ENCODE data around the gene LBP. TPM values are rescaled to one million over a fixed set of nuclear protein-coding genes. Genes with fewer than 3 reads are reported as not detected.

LBP gene
- total and polyA plus RNA-seq, 2 donors (not counting 3 experiments of a cell fraction or from before 2014, with no cell fraction given): 0.03 TPM; not detected in 1

DNA sequence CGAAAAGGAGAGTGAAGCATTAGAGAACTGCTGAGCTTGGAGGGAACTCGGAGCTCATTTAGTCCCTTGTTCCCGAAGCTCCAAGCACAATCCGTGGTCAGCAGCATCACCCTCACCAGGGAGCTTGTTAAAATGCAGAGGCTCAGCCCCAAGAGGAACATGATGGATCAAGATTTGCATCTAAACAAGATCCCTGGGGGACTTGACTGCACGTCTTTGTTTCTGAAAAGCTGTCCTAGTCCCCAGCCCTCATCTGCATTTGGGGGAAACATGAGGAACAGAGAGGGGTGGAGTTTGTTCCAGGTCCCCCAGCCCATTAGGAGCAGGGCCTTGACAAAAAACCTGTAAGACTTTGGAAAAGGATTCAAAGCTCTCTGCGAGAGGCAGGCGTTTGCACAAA lies 4.1 kb upstream of the LBP start:
- no peaks in the 10 kb centered on the region for H3K9me3 ChIP-seq (replicated peaks; ENCODE audit: control insufficient read depth, insufficient read depth, low read length)
- no peaks in the 10 kb centered on the region for H3K4me1 ChIP-seq (ENCODE audit: control insufficient read depth, extremely low read depth, insufficient read depth, low read length)
- no peak overlapping the region for H3K4me3 ChIP-seq (replicated peaks in 1 of 3; ENCODE audit: insufficient read depth in 1 of 3, low read depth in 1 of 3, low read length in 3 of 3)
- BruUV-seq (replicated peaks): no TSS peak
- no peak overlapping the region for H3K9ac ChIP-seq (replicated peaks; ENCODE audit: extremely low read depth, insufficient read depth, low read length)
- no peaks in the 10 kb centered on the region for H3K36me3 ChIP-seq (ENCODE audit: control insufficient read depth in 2 of 2, extremely low read depth in 1 of 2, insufficient read depth in 2 of 2, low read length in 2 of 2)
- CTCF ChIA-PET: interaction anchor here (1.1 to 1.3 kb wide), 2 partner anchors 20 to 66 kb away, joined by 5 to 7 read pairs; no protein-coding TSS in a partner anchor
- POLR2A ChIA-PET: no interaction called here
- dilution Hi-C loops (cut with MboI; ENCODE audit: extremely low pct_ligation_motif_present, low sequenced_read_pairs): no loop called here
- no peaks in the 10 kb centered on the region for H3K9me1 ChIP-seq (replicated peaks; ENCODE audit: control insufficient read depth, extremely low read depth, insufficient read depth, low read length)
- no peaks in the 10 kb centered on the region for H3K79me2 ChIP-seq (ENCODE audit: control insufficient read depth, insufficient read depth, low read length)
- H3K4me2 ChIP-seq (ENCODE audit: insufficient read depth, low read length): no peak overlapping the region
- intact Hi-C loops (cut with micrococcal nuclease): no loop called here
- DNase-seq (ENCODE audit: low read depth, low spot score): no peak
- H3K27me3 ChIP-seq (ENCODE audit: control insufficient read depth in 2 of 2, insufficient read depth in 2 of 2, low read length in 2 of 2): peaks cover 0 to 3% of the 10 kb centered on the region in 2 experiments
- no peaks in the 10 kb centered on the region for H4K20me1 ChIP-seq (replicated peaks; ENCODE audit: control insufficient read depth, extremely low read depth, insufficient read depth, low read length)
- H3K27ac ChIP-seq (ENCODE audit: insufficient read depth, low read depth, low read length): no peak overlapping the region
- TF ChIP-seq MYC (IDR thresholded peaks at IDR 0.05; ENCODE audit: low read depth, low read length): no peak
- TF ChIP-seq POLR2A (IDR thresholded peaks at IDR 0.05; ENCODE audit: low read depth, low read length): no peak
- TF ChIP-seq, protein P1, sequence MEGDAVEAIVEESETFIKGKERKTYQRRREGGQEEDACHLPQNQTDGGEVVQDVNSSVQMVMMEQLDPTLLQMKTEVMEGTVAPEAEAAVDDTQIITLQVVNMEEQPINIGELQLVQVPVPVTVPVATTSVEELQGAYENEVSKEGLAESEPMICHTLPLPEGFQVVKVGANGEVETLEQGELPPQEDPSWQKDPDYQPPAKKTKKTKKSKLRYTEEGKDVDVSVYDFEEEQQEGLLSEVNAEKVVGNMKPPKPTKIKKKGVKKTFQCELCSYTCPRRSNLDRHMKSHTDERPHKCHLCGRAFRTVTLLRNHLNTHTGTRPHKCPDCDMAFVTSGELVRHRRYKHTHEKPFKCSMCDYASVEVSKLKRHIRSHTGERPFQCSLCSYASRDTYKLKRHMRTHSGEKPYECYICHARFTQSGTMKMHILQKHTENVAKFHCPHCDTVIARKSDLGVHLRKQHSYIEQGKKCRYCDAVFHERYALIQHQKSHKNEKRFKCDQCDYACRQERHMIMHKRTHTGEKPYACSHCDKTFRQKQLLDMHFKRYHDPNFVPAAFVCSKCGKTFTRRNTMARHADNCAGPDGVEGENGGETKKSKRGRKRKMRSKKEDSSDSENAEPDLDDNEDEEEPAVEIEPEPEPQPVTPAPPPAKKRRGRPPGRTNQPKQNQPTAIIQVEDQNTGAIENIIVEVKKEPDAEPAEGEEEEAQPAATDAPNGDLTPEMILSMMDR (IDR thresholded peaks at IDR 0.05; ENCODE audit: extremely low read depth in 1 of 2, insufficient read depth in 1 of 2, low read depth in 1 of 2, low read length in 2 of 2): no peak
- TF ChIP-seq GATA2 (IDR thresholded peaks at IDR 0.05; ENCODE audit: insufficient read depth, insufficient read length, low read depth, low read length): no peak
- TF ChIP-seq FOS (IDR thresholded peaks at IDR 0.05; ENCODE audit: borderline replicate concordance, insufficient read depth, low read length): no peak
- TF ChIP-seq POLR2AphosphoS5 (IDR thresholded peaks at IDR 0.05; ENCODE audit: insufficient read depth, low read depth, low read length): no peak
- no peak for TF ChIP-seq JUN (IDR thresholded peaks at IDR 0.05; ENCODE audit: borderline replicate concordance, insufficient read depth, insufficient read length, low read depth)
- no peak for FAIRE-seq
- no peak overlapping the region for H2AFZ ChIP-seq (ENCODE audit: low read depth, low read length)

All from endothelial cell of umbilical vein (primary cell).